ENCODE results near the gene CCDC188.

CCDC188 gene

DNA sequence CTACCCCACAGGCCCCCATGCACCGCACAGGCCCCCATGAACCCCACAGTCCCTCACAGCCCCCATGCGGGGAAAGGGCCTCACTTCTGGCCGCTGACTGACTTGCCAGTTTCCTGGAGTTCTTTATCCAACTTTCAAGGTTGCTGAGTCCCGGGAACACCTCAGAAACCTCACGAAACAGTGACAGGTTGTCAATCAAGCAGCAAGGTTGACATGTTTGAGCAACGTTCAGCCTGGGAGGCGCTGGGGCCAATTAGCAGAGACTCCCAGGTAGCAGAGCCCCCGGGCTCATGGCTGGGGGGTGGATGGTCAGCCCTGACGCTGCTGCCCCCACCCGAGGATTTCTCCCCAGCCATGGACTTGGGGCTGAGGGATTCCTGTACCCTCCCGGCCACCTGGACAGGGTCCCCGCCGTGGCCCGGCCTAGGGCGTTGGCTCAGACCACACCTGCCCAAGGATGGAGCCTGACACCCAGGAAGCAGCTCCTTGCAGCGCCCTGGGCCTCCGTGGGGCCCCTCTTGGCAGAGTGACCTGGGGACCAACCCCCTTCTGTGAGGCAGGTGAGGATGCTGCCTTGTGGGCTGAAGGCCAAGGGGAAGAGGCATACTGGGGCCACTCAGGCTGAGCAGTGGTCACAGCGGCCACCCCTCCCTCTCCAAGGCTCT, 33.8 kb upstream of the CCDC188 start:
- no peak for DNase-seq

DNA sequence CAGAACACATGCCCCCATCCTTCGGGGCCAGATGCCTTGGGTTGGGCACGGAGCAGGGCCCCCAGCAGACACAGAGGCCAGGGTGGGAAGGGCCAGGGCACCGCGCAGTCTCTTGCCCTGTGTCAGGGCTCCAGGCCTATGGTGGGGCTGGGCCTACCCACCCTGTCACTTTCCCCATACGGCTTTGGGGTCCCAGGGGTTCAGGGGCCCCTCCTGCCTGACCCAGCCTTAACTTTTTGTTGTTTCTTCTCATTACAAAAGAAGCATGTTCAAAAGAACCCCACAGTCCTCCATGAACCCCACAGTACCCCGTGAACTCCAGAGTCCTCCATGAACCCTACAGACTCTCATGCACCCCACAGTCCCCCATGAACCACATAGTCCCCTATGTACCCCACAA, 33.0 kb upstream of the CCDC188 start:
- no peak for DNase-seq

DNA sequence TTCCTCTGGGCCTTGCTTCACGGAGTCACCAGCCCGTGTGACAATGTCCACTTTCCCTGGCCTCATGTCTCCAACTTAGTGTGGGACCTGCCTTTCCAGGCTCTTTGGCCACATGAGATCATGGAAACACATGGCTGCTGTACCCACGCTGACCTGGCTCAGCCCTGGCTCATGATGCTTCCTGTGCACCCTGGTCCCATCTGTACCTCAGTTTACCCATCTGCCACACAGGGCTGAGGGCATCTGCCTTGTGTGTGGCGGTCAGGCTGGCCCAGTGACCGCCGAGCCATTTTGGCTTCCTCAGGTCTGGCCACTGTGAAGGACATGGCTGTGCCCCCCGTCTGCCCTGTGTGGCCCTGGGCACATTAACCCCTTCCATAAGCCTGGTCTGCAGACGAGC, 32.2 kb upstream of the CCDC188 start:
- DNase-seq: no peak

DNA sequence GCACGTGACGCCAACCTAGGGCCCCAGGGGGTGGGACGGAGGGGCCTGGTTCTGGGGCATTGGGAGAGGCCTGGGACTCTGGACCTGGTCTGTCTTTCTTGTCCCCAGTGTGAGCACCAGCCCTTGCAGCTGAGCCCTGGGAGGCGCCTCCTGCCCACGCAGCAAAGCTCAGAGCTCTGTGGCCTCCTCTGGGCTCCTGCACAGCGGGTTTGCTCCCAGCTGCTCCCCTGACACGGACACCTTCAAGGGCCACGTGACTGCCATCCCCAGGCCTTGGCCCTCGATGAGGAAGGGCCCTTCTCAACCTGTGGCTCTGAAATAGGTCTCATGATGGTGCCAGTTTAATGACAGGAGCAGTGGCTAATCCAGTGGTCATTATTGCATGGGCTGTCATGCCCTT, 31.5 kb upstream of the CCDC188 start:
- DNase-seq: no peak

DNA sequence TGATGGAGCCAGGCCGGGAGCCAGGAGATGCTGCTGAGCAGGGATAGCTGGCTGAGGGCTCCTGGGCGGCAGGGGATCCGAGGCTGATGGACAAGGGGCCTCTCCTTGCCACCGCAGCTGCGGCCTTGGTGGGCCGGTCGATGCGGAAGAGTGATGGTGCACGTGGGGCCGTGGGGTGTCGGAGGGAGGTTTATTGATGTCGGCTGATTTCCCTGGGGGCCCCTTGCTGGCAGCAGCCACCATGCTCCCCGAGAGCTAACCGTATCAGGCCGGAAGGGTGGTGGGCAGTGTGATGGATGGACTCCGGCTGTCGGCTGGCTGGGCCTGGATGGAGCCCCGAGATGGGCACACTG, 31.0 kb upstream of the CCDC188 start:
- no peak for DNase-seq

DNA sequence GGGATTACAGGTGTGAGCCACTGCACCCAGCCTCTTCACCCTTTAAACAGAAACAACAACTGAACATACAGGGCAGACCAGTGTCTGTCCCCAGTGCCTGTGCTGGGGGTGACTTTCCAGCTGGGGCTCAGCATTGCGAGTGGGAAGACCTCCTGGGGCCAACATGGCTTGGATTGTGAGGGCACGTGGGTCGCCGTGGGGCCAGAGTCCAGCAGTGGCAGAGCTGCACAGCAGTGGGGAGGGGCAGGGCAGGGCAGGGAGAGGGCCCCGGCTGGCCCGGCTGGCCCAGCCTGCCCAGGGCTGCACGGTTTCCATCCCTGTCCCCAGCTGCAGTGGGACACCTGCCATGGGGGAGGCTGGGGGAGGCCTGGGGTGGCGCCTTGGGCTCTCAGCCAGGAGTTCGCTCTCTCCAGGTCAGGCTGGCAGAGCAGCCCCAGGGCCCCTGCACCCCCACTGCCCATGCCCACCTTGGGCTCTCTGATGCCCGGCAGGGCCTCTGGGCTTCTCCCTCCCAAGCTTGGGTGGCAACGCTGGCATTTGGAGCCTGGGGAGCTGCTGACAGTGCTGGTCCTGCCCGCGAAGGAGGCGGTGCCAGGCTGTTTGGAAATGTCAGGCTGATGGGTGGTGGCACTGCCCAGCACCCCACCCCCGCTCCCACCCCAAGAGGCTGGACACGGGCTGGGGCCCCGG, 30.5 kb upstream of the CCDC188 start:
- DNase-seq: no peak

DNA sequence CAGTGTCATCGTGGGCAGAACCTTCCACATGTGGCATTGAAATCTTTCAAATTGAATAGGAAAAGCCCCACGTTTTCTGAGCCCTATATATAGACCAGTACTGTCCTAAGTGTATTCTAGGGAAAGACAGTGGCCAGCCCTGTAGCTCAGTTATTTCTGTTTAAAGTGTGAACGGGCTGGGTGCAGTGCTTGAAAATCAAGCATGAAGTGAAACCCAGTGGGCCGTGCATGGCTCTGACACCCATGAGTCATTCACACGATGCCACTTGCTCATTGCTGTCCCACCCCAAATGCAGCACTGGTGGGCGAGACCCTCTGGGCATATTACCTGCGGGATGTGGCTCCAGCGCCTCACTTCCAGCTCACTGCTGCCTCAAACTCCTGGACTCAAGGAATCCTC, 29.8 kb upstream of the CCDC188 start:
- DNase-seq: no peak

DNA sequence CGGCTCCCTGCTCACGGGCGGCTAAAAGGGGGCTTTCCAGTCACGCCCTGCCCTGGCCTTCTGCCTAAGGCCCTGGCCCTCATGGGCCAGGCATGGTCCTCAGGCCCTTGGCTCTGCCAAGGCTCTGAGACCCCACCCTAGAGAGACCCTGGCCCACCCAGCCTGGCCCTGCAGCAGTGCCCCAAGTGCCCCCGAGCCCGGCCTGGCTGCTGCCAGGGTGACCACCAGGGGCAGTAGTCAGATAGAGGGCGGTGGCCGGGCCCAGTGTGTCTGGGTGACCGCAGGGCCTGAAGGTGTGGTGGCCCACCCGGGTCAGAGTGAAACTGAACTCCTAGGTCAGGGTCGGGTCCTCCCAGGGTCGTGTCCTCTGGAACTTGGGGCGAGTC, 29.4 kb upstream of the CCDC188 start:
- no peak for DNase-seq

DNA sequence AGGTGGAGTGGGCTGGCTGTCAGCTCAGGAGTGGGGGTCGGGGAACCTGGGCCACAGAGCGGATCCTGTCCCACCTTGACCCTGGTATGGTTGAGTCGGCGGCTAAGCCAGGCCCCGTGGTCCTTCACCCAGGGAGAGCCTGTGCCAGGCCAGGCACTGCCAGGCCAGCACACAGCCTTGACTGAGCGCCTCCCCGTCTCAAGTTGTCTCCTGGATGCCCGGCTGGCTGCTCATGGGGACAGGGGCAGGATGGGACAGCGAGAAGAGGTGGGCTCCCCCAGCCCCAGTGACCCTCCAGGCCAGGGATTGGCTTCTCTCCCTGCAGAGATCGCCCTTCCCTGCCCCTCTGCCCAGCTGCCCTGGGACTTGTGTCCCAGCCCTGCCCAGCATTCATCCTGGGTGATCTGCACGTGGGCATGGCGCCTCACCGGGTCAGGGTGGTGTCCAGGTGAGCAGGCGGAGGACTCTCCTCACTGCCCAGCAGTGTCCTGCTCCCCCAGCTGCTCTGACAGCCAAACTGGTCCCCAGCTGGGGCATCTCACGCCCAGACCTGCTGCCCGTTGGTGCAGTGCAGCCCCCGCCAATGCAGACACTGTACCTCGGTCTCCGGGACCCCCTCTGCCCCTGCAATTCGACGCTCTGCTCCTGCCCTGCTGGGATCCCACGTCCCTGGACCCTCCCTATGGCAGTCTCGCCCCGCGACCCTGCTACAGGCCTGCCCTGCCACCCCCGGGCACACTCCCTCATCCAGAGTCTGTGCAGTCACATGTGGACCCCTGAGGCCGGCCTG, 28.8 kb upstream of the CCDC188 start:
- DNase-seq: no peak

DNA sequence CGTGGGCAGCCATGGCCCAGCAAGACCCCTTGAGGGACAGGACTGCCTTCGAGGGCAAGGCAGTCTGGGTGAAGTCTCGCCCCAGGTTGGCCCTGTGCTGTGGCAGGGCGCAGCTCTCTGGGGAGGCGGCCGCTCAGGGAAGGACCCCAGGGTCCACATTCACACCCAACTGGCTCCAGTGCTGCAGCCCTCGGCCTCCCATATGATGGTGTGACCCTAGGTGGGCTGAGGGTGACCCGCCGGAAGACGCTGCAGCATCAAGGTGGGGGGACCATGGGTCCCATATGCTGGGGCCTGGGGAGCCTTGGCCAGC, 28.0 kb upstream of the CCDC188 start:
- no peak for DNase-seq

DNA sequence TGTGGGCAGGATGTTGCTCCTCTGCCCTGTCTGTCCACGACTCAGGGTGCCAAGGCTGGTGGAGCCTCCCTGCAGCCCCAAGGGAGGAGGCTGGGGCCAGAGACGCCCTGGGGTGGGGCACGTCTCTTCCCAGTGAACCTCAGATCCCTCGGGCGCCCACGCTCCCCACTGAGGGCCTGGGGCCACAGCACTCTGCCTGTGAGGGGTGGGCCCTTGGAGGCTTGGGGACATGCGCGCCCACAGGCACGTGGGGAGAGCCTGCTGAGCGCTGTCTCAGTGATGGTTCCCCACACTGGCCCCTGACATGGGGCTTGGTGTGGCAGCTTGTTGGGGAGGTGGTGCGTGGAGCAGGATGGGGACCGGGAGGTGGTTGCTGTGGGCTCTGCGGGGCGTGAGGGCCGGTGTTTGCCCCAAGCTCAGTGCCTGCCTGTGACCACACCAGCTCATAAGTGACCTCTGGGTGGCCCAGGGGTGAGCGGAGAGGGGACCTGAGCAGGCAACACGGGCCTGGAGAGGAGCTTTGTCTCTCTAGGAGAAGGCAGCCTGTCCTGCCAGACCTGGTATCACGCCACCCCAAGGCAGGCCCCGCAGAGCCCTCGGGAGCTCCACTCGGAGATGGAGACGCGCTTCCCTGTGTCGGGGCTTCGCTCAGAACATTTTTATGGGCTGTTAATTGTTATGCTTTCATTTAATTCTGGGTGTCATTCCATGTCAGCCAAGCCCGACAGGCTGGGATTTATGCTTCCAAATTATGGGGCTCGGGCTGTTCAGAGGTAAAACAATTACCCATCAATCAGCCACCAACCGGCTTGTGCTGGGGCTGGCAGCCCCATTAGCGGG, 27.4 kb upstream of the CCDC188 start:
- no peak for DNase-seq

DNA sequence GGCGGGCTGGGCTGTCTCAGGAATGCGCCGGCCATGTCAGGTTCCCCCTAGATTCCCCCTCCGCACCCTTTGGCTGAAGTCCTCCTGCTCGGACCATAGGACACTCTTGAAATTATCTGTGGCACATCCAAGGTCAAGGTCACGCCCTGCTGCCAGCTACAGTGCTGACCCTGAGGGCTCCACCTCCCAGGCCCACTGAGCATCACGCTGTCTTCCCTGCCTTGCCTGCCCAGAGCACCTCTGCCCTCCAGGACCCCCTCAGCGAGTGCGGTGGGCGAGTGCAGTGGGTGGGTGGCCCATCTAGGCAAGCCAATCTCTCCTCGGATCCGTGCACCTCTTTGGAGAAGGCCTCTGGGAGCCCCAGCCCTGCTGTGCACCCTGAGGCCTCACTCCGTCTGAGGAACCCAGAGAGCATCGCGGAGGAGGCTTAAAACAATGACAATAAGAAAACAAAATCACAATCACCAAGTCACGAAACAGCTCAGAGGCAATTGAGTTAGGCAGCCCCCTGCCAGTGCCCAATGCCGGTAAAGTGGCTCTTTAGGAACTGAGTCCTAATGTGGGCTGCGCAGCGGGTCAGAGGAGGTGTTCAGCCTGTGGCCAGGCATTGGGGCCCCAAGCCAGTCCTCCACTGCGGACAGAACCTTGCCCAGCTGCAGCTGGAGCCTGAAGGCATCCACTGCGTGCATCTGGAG, 26.5 kb upstream of the CCDC188 start:
- no peak for DNase-seq

DNA sequence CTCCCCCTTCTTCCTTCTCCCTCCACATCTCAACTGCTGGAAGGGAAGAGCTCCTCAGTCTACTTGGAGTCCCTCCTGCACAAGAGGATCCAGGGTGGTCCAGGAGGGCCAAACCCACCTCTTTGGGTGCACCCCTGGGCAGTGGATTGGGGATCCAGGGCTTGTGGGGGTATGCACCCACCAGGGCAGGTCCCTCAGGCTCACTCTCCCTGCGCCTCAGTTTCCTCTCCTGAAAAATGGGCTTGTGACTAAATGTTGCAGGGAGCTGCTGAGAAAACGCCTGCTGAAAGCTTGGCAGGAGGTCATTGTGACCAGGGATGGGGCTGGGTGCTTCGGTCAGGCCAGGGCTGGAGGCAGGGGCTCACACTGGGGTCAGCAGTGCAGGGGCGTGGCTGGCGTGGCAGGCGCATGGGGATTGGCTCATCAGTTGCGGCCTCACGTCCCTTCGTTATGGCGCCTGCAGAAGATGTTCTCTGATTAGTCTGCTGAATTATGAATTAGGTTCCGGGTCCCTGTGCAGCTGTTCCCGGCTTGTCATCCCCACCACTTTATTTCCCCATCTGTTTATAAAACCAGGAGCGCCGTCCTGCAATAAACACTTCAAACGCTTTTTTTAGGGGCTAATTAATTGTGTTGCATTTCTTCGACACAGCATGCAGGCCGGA, 25.7 kb upstream of the CCDC188 start:
- DNase-seq: no peak

DNA sequence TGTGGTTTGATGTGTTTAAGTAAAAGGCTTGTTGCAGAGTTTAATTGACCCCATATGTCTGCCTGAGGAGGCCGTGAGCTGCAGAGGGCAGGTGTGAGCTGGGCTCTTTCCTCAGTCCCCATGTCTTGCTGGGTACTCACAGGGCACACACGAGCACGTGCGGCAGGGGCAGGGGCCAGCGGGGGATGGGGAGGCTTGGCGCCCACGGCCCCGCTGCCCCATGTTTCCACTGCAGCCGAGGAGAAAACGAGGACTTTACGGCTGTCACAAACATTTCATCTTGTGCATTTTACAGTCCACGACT, 24.7 kb upstream of the CCDC188 start:
- no peak for DNase-seq

DNA sequence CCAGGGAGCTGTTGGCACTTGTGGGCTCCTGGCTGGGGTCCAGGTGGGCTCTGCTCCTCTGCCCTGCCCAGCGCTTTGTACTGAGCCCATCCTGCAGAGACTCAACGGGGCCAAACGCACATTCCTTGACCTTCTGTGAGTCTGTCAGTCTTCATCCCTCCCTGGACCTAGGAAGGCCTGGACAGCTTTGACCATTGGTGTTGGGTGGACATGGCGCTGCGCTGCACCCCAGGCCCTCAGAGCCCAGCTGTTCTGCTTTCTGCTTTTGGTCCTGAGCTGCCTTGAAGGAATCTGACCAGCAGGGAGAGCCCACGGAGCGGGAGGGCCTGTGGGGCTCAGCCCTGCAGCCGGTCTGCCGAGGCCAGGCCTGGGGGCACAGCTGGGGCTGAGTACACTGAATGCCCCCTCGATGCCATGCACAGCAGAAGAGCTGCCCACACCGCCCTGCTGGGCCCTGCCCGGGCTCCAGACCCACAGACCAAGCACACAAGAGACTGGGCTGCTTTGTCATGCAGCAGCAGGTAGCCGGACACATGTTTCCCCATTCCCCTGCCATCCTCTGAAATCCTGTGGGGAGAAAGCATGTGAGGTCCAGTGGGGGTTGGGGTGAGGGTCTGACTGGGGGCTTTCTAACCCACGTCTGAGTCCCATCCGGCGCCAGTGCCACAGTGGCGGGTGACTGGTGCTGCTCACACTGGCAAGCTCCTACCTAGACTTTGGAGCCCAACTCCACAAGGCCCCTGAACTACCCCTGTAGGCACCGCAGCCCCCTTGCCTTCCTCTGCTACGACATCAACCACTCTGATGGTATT, 24.1 kb upstream of the CCDC188 start:
- DNase-seq: no peak

DNA sequence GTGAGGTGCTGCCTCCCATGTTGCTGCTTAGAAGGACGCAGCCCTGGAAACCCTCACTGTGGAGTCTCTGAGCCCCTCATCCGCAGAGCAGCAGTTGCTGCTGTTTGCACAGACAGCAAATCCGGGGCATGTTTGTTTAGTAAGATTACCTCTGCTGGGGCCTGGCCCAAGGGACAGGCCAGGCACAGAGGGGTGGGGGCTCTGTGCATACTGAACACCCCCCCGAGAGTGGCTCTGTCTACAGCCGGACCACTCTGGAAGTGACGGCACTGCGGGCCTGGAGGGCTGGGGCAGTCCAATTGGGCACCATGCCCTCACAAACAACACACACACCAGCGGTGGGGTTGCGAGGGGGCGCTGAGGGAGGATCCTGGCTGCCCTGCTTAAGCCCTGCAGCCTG, 22.9 kb upstream of the CCDC188 start:
- no peak for DNase-seq

DNA sequence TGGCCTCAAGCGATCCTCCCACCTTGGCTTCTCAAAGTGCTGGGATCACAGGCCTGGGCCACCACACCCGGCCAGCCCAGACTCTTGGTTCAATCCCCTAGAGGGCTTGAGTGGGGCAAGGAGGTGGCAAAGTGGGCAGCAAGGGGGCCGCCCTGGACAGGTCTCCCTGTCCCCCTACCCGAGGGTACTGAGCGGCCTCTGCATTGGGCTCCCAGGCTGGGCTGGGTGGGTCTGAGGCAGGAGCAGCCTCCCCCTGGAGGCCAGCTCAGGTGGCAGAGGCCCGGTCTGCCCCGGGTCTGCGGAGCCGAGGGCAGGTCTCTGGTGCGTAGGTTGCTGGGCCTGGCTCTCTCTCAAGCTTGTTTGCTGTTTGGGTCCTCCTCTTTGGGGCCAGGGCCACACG, 22.4 kb upstream of the CCDC188 start:
- no peak for DNase-seq

DNA sequence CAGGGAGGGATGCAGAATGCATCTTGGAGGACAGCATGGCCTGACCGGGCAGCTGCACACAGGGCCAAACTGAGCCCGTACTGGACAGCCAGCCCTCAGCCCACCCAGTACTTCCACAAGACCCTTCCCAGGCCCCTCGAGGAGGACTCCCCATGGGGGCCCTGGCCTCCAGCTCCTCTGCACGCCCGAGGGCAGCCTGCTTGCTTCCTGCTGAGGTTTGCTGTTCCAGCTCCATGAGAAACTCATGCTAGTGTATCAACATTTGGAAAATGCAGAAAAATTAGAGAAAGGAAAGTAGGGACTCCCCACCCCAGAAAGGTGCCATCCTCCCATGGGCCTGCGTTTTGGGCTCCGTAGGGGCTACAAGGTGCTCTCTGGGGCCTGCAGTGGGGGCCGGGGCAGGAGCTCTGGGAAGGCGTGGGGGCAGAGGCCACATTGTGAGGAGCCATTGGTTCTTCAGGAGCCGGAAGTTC, 21.3 kb upstream of the CCDC188 start:
- no peak for DNase-seq

DNA sequence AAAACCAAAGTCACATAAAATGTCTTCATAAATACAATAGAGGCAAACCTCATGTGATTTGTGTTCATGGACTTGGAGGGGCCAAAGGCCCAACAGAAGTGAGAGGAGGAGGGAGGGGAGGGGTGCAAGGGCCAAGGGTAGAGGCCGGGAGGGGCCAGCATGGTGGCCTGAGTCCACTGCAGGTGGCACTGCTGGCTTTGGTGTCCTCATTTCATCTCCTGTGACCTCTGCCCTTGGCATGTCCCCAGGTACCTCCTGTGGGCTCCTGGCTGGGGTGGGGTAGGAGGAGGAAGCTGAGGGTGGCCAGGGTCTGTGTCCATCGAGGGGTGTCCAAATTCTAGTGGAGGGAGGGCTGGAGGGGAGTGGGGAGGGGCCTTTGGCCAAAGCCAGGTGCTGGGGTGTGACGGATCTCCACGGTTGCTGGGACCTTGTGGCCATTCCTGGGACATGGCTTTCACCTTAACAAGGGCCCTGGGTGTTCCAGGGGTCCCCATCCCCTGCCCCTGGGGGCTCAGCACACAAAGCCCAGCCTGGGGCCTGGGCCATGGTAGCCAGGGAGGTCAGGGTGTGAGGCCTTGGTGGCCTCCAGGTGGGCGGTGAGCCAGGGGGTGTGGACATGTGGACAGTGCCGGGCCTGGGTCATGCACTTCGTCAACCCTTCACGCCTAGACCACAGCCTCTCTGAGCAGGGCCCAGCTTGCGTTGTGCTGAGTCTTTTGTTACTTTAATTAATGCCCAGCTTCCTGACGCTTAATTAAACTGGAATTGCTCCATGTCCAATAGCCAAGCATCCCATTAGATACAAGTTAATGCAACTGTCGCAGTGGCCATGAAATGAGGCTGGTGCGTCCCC, 20.7 kb upstream of the CCDC188 start:
- no peak for DNase-seq

DNA sequence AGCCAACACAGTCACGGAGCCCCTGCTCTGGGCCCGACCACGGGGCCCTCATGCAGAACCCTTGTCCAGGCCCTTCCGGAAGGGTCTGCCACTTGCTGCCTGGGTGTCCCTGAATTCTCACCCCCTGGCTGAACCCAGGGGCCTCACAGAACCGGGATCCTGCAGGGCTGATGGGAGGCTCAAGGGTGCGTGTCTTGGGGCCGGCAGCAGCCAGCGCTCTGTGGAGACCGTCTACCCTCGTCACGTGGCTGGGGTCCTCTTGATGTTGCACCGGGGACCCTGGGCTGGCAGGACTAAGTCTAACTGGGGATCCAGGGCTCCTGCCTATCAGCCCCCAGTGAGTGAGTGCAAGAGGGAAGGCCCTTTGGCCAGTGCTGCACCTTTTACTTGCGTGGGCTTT, 19.3 kb upstream of the CCDC188 start:
- DNase-seq: no peak
